GM12878 (cell line): ENCODE measurements around the gene HAO2. TPM values are rescaled to one million over a fixed set of nuclear protein-coding genes. Genes with fewer than 3 reads are reported as not detected.

Experiments
- ATAC-seq: fragments of 200-7000 bp; cut with Tn5 transposase; 3 replicates; pipeline ENCODE4 v1.9.1; 2020; ENCODE audit warnings: mild to moderate bottlenecking, moderate library complexity
- BruUV-seq: library from RNA; stranded (reverse); fragments of 400-500 nt; replicated peaks from 2 replicates; lab custom pipeline; 2021; lab: Mats Ljungman, UMichigan
- CTCF ChIA-PET: fragments of 300-600 bp; sonication (Branson Sonifier 250); formaldehyde crosslinking; extraction: SDS; loops from one replicate; lab custom pipeline; 2021; ENCODE audit warnings: inconsistent platforms; lab: Yijun Ruan, JAX
- POLR2A ChIA-PET: fragments of 350-600 bp; formaldehyde crosslinking; extraction: SDS; loops from one replicate; lab custom pipeline; 2021; ENCODE audit warnings: inconsistent platforms; lab: Charles Lee
- RAD21 ChIA-PET: fragments of 300-600 bp; sonication (Branson Sonifier 250); formaldehyde crosslinking; loops from one replicate; lab custom pipeline; 2023; ENCODE audit warnings: antibody characterized with exemption; ENCODE audit not compliant: unreplicated experiment; lab: Charles Lee
- SMC1A ChIA-PET: fragments of 300-600 bp; sonication (Branson Sonifier 250); formaldehyde crosslinking; loops from one replicate; lab custom pipeline; 2023; ENCODE audit not compliant: unreplicated experiment, uncharacterized antibody; lab: Charles Lee
- DNase-seq: peaks from one replicate; pipeline ENCODE4 v3.0.0-alpha.2; 2011; ENCODE audit warnings: low read depth, low spot score
- FAIRE-seq: peaks from 3 replicates; lab custom pipeline; 2011; peaks lifted over from hg19 to GRCh38; lab: Jason Lieb, UNC
- H2AFZ ChIP-seq: 2 replicates; pipeline ENCODE4 v1.6.0; 2011; ENCODE audit warnings: low read depth, low read length, control low read depth; ENCODE audit not compliant: control insufficient read depth
- H3K27ac ChIP-seq: 2 replicates; pipeline ENCODE4 v1.5.1; 2011; ENCODE audit warnings: control low read depth; ENCODE audit not compliant: control insufficient read depth, insufficient read depth
- H3K27me3 ChIP-seq, 2 experiments: replicated peaks in 1 of 2; 2 replicates each; pipeline versions ENCODE4 v1.6.0 to v1.6.1; 2011; ENCODE audit warnings: low read length in 1 of 2; ENCODE audit not compliant: control insufficient read depth in 2 of 2, insufficient read depth in 2 of 2
- H3K36me3 ChIP-seq, 2 experiments: 2 replicates each; pipeline ENCODE4 v1.5.1; 2011; ENCODE audit warnings: low read length in 1 of 2; ENCODE audit not compliant: control insufficient read depth in 2 of 2, insufficient read depth in 2 of 2
- H3K4me1 ChIP-seq: 2 replicates; pipeline ENCODE4 v1.6.1; 2011; ENCODE audit warnings: mild to moderate bottlenecking, low read length, moderate library complexity, mixed read lengths; ENCODE audit not compliant: control insufficient read depth, insufficient read depth
- H3K4me2 ChIP-seq: 2 replicates; pipeline ENCODE4 v1.6.0; 2011; ENCODE audit warnings: control low read depth; ENCODE audit not compliant: control insufficient read depth, insufficient read depth
- H3K4me3 ChIP-seq: fragments of 200-600 bp; sonication (generic); 2 replicates; pipeline ENCODE4 v1.5.1; 2016
- H3K79me2 ChIP-seq: 2 replicates; pipeline ENCODE4 v1.6.0; 2011; ENCODE audit warnings: low read length; ENCODE audit not compliant: control insufficient read depth, insufficient read depth
- H3K9ac ChIP-seq: 2 replicates; pipeline ENCODE4 v1.8.0; 2011; ENCODE audit warnings: low read length, control low read depth, mixed read lengths; ENCODE audit not compliant: control insufficient read depth, insufficient read depth
- H3K9me3 ChIP-seq: replicated peaks from 3 replicates; pipeline ENCODE4 v1.5.1; 2011; ENCODE audit warnings: mild to moderate bottlenecking, low read length; ENCODE audit not compliant: control insufficient read depth, insufficient read depth
- H4K20me1 ChIP-seq: 2 replicates; pipeline ENCODE4 v1.6.0; 2011; ENCODE audit not compliant: control insufficient read depth, insufficient read depth
- BHLHE40 ChIP-seq, 2 experiments: fragments of 450-650 bp in 1 of 2; IDR thresholded peaks; 2 replicates each; pipeline ENCODE4 v1.6.1; 2011 to 2017; ENCODE audit warnings: low read depth in 2 of 2, borderline replicate concordance in 1 of 2, improper control_type of control experiment in 1 of 2, low read length in 1 of 2, mild to moderate bottlenecking in 1 of 2
- CBFB ChIP-seq: IDR thresholded peaks from 2 replicates; pipeline ENCODE4 v1.6.1; 2016; ENCODE audit warnings: antibody characterized with exemption, low read depth
- ESRRA ChIP-seq: IDR thresholded peaks from 2 replicates; pipeline ENCODE4 v1.6.1; 2012; ENCODE audit warnings: mild to moderate bottlenecking, low read length, improper control_type of control experiment
- JUNB ChIP-seq: IDR thresholded peaks from 2 replicates; pipeline ENCODE4 v1.6.1; 2016; ENCODE audit warnings: antibody characterized with exemption, mild to moderate bottlenecking
- RUNX3 ChIP-seq: IDR thresholded peaks from 2 replicates; pipeline ENCODE4 v1.6.1; 2012; ENCODE audit warnings: low read length, inconsistent platforms
- STAT1 ChIP-seq: fragments of 450-650 bp; conservative IDR thresholded peaks from 2 replicates; pipeline ENCODE4 v1.6.1; 2014; ENCODE audit warnings: antibody characterized with exemption, mild to moderate bottlenecking
- WGBS: methylation state at CpG from one replicate; pipeline ENCODE4 v1.1.6; 2016; ENCODE audit warnings: low lambda C conversion rate; ENCODE audit not compliant: insufficient replicate concordance, insufficient coverage; ENCODE audit errors: missing lambda C conversion rate; 5-methylcytosine and 5-hydroxymethylcytosine counted together
- in situ Hi-C: fragments of 300-500 bp; cut with MboI; formaldehyde crosslinking; loops from 9 replicates; pipeline ENCODE4 v1.14.3; 2018; ENCODE audit warnings: mixed read lengths
- intact Hi-C: fragments of 100-400 bp; cut with micrococcal nuclease; formaldehyde crosslinking; loops from one replicate; pipeline ENCODE4 v1.14.2; 2022; ENCODE audit not compliant: unreplicated experiment
- polyA plus RNA-seq, 11 experiments: library from polyadenylated mRNA; depleted of rRNA in 4 of 11; unstranded in 6 of 11; stranded (reverse) in 5 of 11; fragments of >200 nt; fragmentation: Nextera tagmentation in 4 of 11; fragmentation: Illumina TruSeq in 1 of 11; extraction: Ambion mirVana in 4 of 11; extraction: Trizol in 1 of 11; gene quantifications; 1 replicate in 1 of 11; 2 replicates in 10 of 11; pipeline versions ENCODE4 v1.2.1 to v1.2.3, GENCODE V29; 2011 to 2016; ENCODE audit warnings: inconsistent platforms in 2 of 11, missing spikeins in 2 of 11, low read depth in 1 of 11
- total RNA-seq, 4 experiments: library from RNA; depleted of rRNA in 3 of 4; stranded (reverse); fragments of >200 nt in 3 of 4; fragmentation: Illumina TruSeq in 1 of 4; extraction: Trizol in 1 of 4; gene quantifications; 2 replicates each; pipeline versions ENCODE4 v1.2.1 to v1.2.3, GENCODE V29; 2013 to 2021
- TF ChIP-seq, protein P1 (sequence below): fragments of 450-650 bp; IDR thresholded peaks from 2 replicates; pipeline ENCODE4 v1.6.1; 2018; ENCODE audit warnings: mild to moderate bottlenecking, low read depth, moderate library complexity; ENCODE audit not compliant: partially characterized antibody

Gene HAO2
- total and polyA plus RNA-seq, 10 of the 15 experiments (the other 5 are each of a cell fraction or from before 2014, with no cell fraction given), result not detected

- in situ Hi-C loops, result no loop called here
- intact Hi-C loops, result no loop called here
- H3K9me3 ChIP-seq, result no peaks in the 10 kb centered on the region
These were observed 37.4 kb upstream of the HAO2 start for GRCh38 chr1:119331190-119331515.

GRCh38 chr1:119331915-119332314, 36.7 kb upstream of the HAO2 start:
- no peak overlapping the region for H3K9ac ChIP-seq
- RAD21 ChIA-PET, result no interaction called here
- POLR2A ChIA-PET, result no interaction called here
- intact Hi-C loops (no loop called here), in situ Hi-C loops (no loop called here)
- TF ChIP-seq RUNX3 (peak; percentile 9; the same call in 1 of the 2 replicates), STAT1 (no peak)
- no peak for FAIRE-seq
- H3K79me2 ChIP-seq, result no peaks in the 10 kb centered on the region
- no peak for ATAC-seq
- H3K4me1 ChIP-seq, result peaks cover 6% of the 10 kb centered on the region
- no TSS peak for BruUV-seq
- no peaks in the 10 kb centered on the region for H3K9me3 ChIP-seq
- no peak for DNase-seq
- no peak overlapping the region for H2AFZ ChIP-seq
- 45% methylated on average over 1 of the region's 1 CpG for WGBS
- no peaks in the 10 kb centered on the region for H3K27me3 ChIP-seq
- no peaks in the 10 kb centered on the region for H3K36me3 ChIP-seq
- H4K20me1 ChIP-seq, result no peaks in the 10 kb centered on the region
- SMC1A ChIA-PET, result no interaction called here
- no peak overlapping the region for H3K27ac ChIP-seq
- H3K4me3 ChIP-seq, result no peak overlapping the region
- no peak overlapping the region for H3K4me2 ChIP-seq
- CTCF ChIA-PET, result no interaction called here

More at GRCh38 chr1:119331190-119331515, 37.4 kb upstream of the HAO2 start:
- SMC1A ChIA-PET, result no interaction called here
- no peak for TF ChIP-seq ESRRA
- no peak for TF ChIP-seq JUNB
- TF ChIP-seq BHLHE40 (IDR thresholded peaks at IDR 0.05; ENCODE audit: borderline replicate concordance in 1 of 2, low read depth in 2 of 2, low read length in 1 of 2), result no peak
- TF ChIP-seq CBFB, result no peak
- TF ChIP-seq, protein P1, sequence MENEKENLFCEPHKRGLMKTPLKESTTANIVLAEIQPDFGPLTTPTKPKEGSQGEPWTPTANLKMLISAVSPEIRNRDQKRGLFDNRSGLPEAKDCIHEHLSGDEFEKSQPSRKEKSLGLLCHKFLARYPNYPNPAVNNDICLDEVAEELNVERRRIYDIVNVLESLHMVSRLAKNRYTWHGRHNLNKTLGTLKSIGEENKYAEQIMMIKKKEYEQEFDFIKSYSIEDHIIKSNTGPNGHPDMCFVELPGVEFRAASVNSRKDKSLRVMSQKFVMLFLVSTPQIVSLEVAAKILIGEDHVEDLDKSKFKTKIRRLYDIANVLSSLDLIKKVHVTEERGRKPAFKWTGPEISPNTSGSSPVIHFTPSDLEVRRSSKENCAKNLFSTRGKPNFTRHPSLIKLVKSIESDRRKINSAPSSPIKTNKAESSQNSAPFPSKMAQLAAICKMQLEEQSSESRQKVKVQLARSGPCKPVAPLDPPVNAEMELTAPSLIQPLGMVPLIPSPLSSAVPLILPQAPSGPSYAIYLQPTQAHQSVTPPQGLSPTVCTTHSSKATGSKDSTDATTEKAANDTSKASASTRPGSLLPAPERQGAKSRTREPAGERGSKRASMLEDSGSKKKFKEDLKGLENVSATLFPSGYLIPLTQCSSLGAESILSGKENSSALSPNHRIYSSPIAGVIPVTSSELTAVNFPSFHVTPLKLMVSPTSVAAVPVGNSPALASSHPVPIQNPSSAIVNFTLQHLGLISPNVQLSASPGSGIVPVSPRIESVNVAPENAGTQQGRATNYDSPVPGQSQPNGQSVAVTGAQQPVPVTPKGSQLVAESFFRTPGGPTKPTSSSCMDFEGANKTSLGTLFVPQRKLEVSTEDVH, result no peak
- TF ChIP-seq, all 136 proteins: peak for 0
- no peaks in the 10 kb centered on the region for H3K36me3 ChIP-seq
- H3K9ac ChIP-seq, result no peak overlapping the region
- no peak for FAIRE-seq
- RAD21 ChIA-PET, result no interaction called here
- no peak overlapping the region for H2AFZ ChIP-seq
- no peaks in the 10 kb centered on the region for H4K20me1 ChIP-seq
- peaks cover 7% of the 10 kb centered on the region for H3K4me1 ChIP-seq
- WGBS, result 28% methylated on average over 6 of the region's 6 CpGs
- H3K27ac ChIP-seq, result no peak overlapping the region
- no peaks in the 10 kb centered on the region for H3K27me3 ChIP-seq
- CTCF ChIA-PET, result no interaction called here
- no peak for DNase-seq
- no peak overlapping the region for H3K4me2 ChIP-seq
- H3K4me3 ChIP-seq, result no peak overlapping the region
- POLR2A ChIA-PET, result no interaction called here
- ATAC-seq, result no peak
- H3K79me2 ChIP-seq, result no peaks in the 10 kb centered on the region
- no TSS peak for BruUV-seq
